ENCODE data around the gene DLX1.
A peak's percentile ranks its signal among the peaks of the same experiment; 100 is the strongest.

DLX1 gene

GRCh38 chr2:172084645-172085459 is 455 bp upstream of the DLX1 start:
- no peak for FAIRE-seq
- no peak for DNase-seq (ENCODE audit: extremely low spot score, insufficient read length, low read depth)

GRCh38 chr2:172086241-172087206 is 1.2 kb downstream of the DLX1 start:
- DNase-seq (ENCODE audit: extremely low spot score, insufficient read length, low read depth) (no peak), FAIRE-seq (no peak)

DNA sequence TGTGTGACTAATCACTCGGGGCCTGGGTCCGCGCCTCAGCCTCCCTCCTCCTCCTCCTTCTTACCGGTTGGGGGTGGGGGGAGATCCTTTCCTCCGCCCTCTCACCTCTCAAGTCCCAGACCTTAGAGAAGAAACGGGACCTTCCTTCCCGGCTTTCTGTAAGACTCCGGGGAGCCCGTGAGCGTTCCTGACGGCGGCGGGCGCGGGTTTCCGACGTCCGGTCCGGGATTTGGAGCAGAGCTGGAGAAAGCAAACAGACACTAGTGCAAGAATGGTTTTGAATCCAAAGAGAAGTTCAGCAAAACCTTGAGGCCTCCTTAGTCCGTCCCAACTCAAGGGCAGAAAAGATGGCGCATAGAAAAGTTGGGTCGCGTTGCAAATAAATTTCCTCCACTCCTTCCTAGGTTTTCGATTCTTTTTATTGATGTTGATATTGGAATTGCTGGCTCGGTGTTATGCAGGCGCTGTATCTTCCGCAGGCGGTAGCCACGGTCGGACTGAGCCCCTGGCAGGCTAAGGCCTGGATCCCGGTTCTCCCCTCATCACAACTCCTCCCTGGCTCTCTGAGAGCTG is 2.0 kb downstream of the DLX1 start:
- DNase-seq (ENCODE audit: extremely low spot score, insufficient read length, low read depth) (no peak), FAIRE-seq (no peak)

DNA sequence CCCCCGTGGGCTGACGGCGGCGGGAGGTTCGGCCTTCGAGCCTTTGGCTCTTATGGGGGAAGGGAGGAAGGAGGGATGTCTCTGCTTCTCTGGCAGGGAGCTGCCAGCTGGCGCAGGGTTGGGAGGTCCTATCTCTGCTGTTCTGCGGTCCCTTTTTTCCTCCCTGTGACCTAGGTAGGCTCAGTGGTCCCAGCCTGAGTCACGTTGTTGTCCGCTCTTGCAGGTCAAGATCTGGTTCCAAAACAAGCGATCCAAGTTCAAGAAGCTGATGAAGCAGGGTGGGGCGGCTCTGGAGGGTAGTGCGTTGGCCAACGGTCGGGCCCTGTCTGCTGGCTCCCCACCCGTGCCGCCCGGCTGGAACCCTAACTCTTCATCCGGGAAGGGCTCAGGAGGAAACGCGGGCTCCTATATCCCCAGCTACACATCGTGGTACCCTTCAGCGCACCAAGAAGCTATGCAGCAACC is 2.5 kb downstream of the DLX1 start:
- DNase-seq (ENCODE audit: extremely low spot score, insufficient read length, low read depth) (no peak), FAIRE-seq (no peak)

DNA sequence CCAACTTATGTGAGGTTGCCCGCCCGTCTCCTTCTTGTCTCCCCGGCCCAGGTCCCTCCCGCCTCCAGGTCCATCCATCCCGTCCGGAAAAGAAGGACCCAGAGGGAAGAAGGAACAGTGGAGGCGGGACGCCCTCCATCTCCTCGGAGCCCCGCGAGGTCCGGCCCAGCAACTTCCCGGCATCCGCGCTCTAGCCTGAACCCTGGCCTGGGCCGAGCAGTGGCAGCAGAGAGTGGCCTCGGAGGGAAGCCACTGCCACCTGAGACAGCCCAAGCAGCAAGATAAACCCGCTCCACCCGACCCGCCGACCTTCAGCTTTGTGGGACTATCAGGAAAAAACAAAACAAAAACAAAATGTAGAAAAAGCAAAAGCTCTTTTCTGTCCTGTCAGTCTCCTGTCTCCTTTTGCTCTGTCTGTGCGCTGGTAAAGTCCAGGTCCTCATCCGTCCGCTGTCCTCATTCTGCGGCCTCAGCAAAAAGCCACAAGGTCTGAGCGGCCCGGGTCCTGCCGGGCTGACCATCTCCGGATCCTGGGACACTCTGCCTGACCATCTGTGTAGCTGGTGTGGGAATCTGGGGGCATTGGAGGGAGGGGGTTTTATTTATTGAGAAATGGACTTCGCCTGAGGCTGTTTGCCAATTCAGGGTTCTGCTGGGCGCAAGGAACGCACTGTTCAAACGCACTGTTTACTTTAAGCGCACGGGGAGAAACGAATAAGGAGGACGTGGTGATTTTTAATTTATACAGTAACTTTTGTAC is 3.1 kb downstream of the DLX1 start:
- FAIRE-seq (no peak), DNase-seq (ENCODE audit: extremely low spot score, insufficient read length, low read depth) (no peak)

DNA sequence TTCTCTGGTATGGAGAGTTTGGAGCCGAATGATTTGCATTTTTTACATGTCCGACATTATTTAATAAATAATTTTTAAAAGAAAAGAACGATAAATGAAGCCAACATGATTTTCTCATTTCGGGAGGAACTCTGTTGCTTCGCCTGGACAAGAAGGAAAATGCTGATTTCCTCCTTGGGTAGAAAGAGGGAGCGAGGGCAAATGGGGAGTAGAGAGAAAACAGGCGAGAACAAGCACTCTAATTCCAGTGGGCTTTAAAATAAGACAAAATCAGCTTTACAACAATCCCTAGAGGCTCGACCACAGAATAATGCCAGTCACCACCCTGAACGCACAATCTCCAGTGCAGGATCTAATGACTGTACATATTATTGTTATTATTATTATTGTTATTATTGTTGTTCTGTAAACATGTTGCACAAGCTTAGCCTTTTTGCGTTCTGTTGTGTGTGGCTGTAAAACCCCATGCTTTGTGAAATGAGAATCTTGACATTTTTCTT is 3.7 kb downstream of the DLX1 start:
- no peak for FAIRE-seq
- DNase-seq (ENCODE audit: extremely low spot score, insufficient read length, low read depth): no peak

DNA sequence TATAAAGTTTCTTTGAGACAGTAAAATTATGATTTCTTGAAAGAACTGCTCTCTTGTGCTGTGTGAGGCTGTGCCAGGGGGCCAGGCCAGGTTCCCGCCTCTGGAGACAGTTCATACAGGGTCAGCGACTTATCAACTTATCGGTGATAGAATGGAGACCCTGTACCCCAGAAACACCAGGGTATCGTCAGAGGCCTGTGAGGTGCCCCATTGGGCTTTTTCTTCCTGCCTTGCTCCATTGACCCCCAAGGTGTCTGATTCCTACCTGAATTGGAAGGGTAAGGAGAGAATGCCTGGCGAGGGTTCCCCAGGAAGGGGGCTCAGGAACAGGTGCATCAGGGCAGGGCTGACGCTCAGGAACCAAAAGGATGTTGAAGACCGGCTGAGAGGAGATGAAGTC is 4.3 kb downstream of the DLX1 start:
- DNase-seq (ENCODE audit: extremely low spot score, insufficient read length, low read depth) (no peak), FAIRE-seq (no peak)

GRCh38 chr2:172090044-172090961 is 5.0 kb downstream of the DLX1 start:
- DNase-seq (ENCODE audit: extremely low spot score, insufficient read length, low read depth) (no peak), FAIRE-seq (no peak)

GRCh38 chr2:172091000-172091641 is 5.8 kb downstream of the DLX1 start:
- DNase-seq (ENCODE audit: extremely low spot score, insufficient read length, low read depth) (no peak), FAIRE-seq (no peak)

DNA sequence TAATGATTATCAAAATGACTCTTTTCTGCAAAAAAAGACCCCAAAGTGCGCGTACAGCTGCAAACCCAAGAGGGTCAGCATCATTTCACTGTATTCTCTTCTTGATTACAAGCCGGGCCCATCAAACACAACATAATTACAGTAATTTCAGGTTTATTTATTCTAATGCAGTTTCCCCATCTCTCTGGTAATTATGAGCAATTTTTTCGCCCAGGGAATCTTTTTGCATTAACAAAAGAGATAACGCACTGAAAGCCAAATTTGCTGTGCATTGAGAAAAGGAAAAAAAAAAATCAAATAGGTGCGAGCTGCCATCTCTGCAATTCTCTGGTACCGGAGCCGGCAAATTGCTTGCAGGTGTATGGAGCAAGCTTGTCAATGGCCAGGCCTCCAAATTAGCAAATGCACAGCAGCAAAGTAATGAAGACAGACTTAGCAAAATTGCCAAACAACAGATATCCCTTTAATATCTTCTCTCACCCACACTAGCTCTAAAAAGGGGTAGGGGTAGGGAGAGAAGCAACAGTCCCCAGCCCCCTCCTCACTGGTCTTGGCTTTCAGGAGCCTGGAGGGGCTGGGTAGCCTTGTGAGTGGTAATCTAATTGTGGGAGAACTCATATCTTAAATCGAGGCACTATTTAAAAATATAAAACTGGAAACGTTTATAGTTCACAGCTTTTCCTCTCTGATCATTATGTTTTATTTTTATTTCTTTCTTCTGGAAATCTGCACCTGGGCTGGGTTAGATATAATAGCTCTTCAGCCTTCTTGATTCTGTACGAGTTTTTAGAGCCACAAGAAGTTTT is 6.7 kb downstream of the DLX1 start:
- no peak for DNase-seq (ENCODE audit: extremely low spot score, insufficient read length, low read depth)
- FAIRE-seq: no peak

GRCh38 chr2:172092716-172093415 is 7.6 kb downstream of the DLX1 start:
- FAIRE-seq (no peak), DNase-seq (ENCODE audit: extremely low spot score, insufficient read length, low read depth) (no peak)

DNA sequence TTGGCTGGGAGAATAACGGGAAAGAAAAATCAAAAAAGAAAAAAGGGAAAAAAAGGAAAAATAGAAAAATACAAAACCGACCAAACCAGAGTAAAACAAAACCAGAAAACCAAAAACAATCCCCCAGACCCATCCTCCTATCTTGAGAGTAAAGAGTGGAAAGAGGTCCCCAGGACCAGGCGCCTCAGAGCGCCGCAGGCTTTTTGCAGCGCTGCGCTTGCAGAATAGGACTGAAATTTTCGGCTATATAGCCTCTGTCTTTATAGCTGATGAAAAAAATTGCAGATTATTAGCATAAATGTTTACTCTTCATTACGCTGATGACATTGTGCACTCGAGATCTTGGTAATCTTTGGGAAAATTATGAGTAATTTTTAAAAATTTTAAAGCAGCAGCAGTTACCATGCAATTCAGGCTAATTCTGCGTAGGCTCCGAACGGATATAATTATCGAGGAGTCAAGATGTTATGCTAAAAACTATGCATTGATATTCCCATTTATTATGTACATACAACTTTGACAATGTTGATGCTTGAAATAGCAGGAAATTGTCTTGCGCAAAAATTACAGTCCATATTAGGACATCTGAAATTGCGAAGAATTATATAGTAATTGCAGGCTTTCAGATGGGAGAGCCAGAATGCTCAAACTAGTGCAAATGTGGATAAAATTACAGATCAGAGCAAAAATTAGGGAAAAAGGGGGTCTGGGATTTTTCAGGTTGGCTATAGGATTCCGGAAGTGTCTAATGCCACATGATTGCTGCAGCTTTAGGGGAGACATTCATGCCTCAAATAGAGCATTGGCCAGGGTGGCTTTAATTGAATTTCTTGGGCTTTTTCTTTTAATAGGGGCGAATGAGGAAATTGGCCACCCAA is 8.3 kb downstream of the DLX1 start:
- DNase-seq (ENCODE audit: extremely low spot score, insufficient read length, low read depth) (no peak), FAIRE-seq (no peak)

- DNase-seq (ENCODE audit: extremely low spot score, insufficient read length, low read depth): no peak
- FAIRE-seq: no peak
These were observed 9.2 kb downstream of the DLX1 start for GRCh38 chr2:172094294-172095145.

- DNase-seq (ENCODE audit: extremely low spot score, insufficient read length, low read depth): no peak
- FAIRE-seq: peak; percentile 18
These were observed 10.0 kb downstream of the DLX1 start for GRCh38 chr2:172095146-172095904.
